Colonic mucosa (tissue), 4 donors: ENCODE data around the gene CLIC6. TPM values are rescaled to one million over a fixed set of nuclear protein-coding genes. Genes with fewer than 3 reads are reported as not detected.

ENCODE experiments used
- DNase-seq: peaks from one replicate; pipeline ENCODE4 v3.0.0-alpha.2; 2020
- H3K27ac ChIP-seq: fragments of 200-600 bp; one replicate; pipeline ENCODE4 v1.8.0; 2021
- H3K27me3 ChIP-seq: fragments of 200-600 bp; one replicate; pipeline ENCODE4 v1.8.0; 2021
- H3K36me3 ChIP-seq: fragments of 200-600 bp; one replicate; pipeline ENCODE4 v1.8.0; 2021
- H3K4me1 ChIP-seq: fragments of 200-600 bp; one replicate; pipeline ENCODE4 v1.8.0; 2021; ENCODE audit warnings: mild to moderate bottlenecking
- H3K4me3 ChIP-seq: fragments of 200-600 bp; one replicate; pipeline ENCODE4 v1.8.0; 2021
- H3K9ac ChIP-seq, 2 donors: one replicate each; pipeline ENCODE4 v1.7.0; 2013; ENCODE audit warnings: control low read depth in 2 of 2, low read depth in 2 of 2, low read length in 2 of 2
- H3K9me3 ChIP-seq: fragments of 200-600 bp; one replicate; pipeline ENCODE4 v1.8.0; 2021
- intact Hi-C: fragments of 100-400 bp; cut with DNase I; formaldehyde crosslinking; loops from one replicate; pipeline ENCODE4 v1.14.1; 2022
- total RNA-seq, 2 donors: library from RNA; stranded (reverse); fragmentation: NEBNext Ultra II Directional in 1 of 2; extraction: Animal tissue kit (Norgen Biotek cat#: 25700) in 1 of 2; gene quantifications; one replicate each; pipeline ENCODE4 v1.2.1, GENCODE V29; 2021
- TF ChIP-seq, protein P1 (sequence below): fragments of 200-600 bp; IDR thresholded peaks from one replicate; pipeline ENCODE4 v1.8.0; 2022; ENCODE audit warnings: antibody characterized with exemption, mild to moderate bottlenecking
- donor health status: healthy.
- donor health status: DM: no; HTN: no; CAD: no.
- donor health status: DM: no; HTN: no; CAD: no.

CLIC6 gene
- total RNA-seq, 2 donors from 2014 or later, result 9.4 to 12.8 TPM

DNA sequence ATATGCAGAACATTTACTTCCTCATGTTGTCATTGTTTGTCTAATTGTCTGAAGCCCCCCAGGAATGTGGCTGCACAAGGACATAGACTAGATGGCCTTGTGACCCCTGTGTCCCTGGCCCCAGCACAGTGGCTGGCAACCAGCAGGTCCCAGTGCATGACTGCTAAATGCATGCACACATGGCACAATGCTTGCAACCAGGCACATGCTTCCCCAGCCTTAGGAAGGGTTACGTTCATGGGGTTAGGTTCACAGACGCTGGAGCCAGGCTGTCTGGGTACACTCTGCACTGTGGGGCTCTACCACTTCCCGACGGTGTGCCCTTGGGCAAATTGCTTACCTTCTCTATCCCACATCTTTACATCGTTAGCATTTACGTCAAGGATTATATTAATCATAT, 21.2 kb upstream of the CLIC6 start:
- Histone ChIP-seq H3K27ac (no peak overlapping the region), H3K4me1 (no peaks in the 10 kb centered on the region)
- intact Hi-C loops, result no loop called here

DNA sequence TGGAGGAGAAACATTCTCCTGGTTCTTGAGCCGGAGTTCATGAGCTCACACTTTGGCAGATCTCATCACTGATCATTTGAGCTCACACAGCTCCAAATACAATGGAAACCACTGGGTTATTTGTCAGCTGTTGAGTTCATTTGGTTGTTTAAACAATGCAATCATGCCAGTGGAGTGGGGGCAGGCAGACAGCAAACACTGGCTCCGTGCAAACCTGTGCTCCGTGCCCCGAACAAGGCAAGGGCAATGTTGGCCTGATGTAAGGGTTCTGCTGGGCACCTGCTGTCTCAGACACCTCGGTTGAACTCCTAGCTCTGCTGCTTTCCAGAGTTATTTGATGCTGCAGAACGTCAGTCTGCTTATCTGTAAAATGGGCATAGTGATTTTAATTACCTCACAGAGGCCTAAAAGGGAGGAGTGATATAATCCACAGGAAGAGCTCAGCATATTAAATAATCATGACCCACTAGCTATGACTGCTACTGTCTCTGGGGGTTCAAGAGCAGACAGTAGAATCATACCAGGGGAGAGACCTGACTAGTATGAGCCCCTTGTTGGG, 20.0 kb upstream of the CLIC6 start:
- no peak overlapping the region for H3K4me3 ChIP-seq
- no peak overlapping the region for H3K9ac ChIP-seq
- TF ChIP-seq, protein P1, sequence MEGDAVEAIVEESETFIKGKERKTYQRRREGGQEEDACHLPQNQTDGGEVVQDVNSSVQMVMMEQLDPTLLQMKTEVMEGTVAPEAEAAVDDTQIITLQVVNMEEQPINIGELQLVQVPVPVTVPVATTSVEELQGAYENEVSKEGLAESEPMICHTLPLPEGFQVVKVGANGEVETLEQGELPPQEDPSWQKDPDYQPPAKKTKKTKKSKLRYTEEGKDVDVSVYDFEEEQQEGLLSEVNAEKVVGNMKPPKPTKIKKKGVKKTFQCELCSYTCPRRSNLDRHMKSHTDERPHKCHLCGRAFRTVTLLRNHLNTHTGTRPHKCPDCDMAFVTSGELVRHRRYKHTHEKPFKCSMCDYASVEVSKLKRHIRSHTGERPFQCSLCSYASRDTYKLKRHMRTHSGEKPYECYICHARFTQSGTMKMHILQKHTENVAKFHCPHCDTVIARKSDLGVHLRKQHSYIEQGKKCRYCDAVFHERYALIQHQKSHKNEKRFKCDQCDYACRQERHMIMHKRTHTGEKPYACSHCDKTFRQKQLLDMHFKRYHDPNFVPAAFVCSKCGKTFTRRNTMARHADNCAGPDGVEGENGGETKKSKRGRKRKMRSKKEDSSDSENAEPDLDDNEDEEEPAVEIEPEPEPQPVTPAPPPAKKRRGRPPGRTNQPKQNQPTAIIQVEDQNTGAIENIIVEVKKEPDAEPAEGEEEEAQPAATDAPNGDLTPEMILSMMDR, result no peak
- intact Hi-C loops, result no loop called here
- H3K27me3 ChIP-seq, result no peaks in the 10 kb centered on the region
- H3K36me3 ChIP-seq, result no peaks in the 10 kb centered on the region
- no peak for DNase-seq
- no peaks in the 10 kb centered on the region for H3K4me1 ChIP-seq
- no peaks in the 10 kb centered on the region for H3K9me3 ChIP-seq
- no peak overlapping the region for H3K27ac ChIP-seq

More for the DNA sequence above, 21.2 kb upstream of the CLIC6 start:
- DNase-seq, result no peak
- Histone ChIP-seq H3K36me3 (no peaks in the 10 kb centered on the region), H3K4me3 (no peak overlapping the region), H3K27me3 (no peaks in the 10 kb centered on the region), H3K9ac (no peak overlapping the region), H3K9me3 (no peaks in the 10 kb centered on the region)
- TF ChIP-seq, protein P1, result no peak

DNA sequence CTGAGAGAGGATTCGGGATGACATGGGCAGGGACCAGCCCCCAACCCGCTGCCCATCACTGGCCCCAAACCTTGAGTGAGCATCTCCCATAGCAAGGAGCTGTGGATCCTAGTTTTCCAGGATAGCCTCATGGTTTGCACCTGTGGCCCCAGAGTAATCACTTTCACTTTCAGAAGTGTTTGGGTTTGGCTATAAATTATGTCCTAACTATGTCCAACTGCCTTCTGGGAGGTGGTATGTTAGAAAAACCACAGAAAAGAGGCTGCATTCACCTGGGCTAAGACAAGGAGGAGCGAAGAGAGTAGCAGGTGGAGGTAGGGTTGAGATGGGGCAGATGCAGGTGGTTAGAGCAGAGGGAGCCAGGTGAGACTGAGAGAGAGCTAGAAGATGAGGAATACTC, 19.4 kb upstream of the CLIC6 start:
- H3K9me3 ChIP-seq, result no peaks in the 10 kb centered on the region
- intact Hi-C loops, result no loop called here
- no peak for DNase-seq
- no peaks in the 10 kb centered on the region for H3K4me1 ChIP-seq
- TF ChIP-seq, protein P1, result no peak
- no peak overlapping the region for H3K4me3 ChIP-seq
- no peak overlapping the region for H3K9ac ChIP-seq
- no peaks in the 10 kb centered on the region for H3K36me3 ChIP-seq
- H3K27me3 ChIP-seq, result no peaks in the 10 kb centered on the region
- H3K27ac ChIP-seq, result no peak overlapping the region

DNA sequence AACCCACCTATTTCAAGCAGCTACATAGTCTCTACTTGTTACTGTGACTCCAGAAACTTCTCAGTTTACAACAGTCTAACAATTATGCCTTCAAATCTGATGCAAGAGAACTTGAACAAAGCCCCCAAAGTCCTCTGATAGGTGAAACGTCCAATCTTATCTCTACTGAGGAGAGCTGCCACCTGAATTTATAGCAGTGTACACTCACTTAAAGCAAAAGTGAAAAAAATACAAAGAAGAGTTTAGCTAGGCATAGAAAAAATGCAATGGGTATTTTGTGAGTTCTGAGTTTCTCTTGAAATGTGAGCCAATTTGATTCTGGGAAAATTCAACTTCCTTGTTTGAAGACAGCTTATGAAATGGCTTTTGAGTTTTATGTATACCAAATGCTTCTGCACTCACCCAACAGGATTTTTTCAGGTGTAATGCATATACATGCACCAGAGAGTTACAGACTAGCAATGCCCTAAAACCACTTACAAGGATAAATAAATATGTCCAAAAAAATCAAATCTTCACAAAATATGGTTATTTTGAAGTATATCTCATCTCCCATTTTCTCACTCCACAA, 17.8 kb upstream of the CLIC6 start:
- no peak for DNase-seq
- no peaks in the 10 kb centered on the region for H3K27me3 ChIP-seq
- H3K4me1 ChIP-seq, result no peaks in the 10 kb centered on the region
- H3K36me3 ChIP-seq, result no peaks in the 10 kb centered on the region
- TF ChIP-seq, protein P1, result no peak
- H3K9ac ChIP-seq, result no peak overlapping the region
- H3K27ac ChIP-seq, result no peak overlapping the region
- no peaks in the 10 kb centered on the region for H3K9me3 ChIP-seq
- intact Hi-C loops, result no loop called here
- H3K4me3 ChIP-seq, result no peak overlapping the region

DNA sequence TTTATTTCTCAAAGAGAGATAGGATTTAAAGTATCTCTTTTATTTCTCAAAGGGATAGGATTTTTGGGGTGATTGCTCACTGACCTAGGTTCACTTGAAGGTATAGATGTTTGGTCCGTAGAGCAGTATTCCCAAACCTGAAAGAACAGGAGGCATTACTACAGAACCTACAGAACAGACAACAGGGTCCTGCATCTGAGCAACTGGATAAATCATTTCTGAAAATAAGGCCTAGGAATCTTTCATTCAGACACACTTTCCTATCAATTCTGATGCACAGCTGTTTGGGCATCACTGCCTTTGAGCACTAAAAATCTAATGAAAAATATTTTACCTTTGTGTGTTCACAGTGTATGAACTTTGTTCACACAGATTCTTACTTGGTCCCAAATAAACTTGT, 17.2 kb upstream of the CLIC6 start:
- DNase-seq, result no peak
- intact Hi-C loops, result no loop called here
- TF ChIP-seq, protein P1, result no peak
- Histone ChIP-seq H3K27me3 (no peaks in the 10 kb centered on the region), H3K4me3 (no peak overlapping the region), H3K36me3 (no peaks in the 10 kb centered on the region), H3K9ac (no peak overlapping the region), H3K9me3 (no peaks in the 10 kb centered on the region), H3K27ac (no peak overlapping the region), H3K4me1 (no peaks in the 10 kb centered on the region)
